OCI-LY7 (cell line): Measurements from ENCODE around the gene RBM23.
"Not testable (repeated sequence)": the region's sequence is repeated elsewhere in the genome, so short reads cannot be mapped to it uniquely, and the experiment has no call there.

ENCODE experiments used
- CTCF ChIP-seq: fragments of 200-600 bp; sonication (generic); conservative IDR thresholded peaks from 2 replicates; pipeline ENCODE4 v1.5.1; 2014; ENCODE audit warnings: mild to moderate bottlenecking, antibody characterized with exemption, low read length, moderate library complexity, mixed read lengths
- EZH2phosphoT487 ChIP-seq: fragments of 200-600 bp; sonication (generic); IDR thresholded peaks from 2 replicates; pipeline ENCODE4 v1.6.1; 2018; ENCODE audit warnings: low read depth, borderline replicate concordance, mild to moderate bottlenecking, mixed run types, antibody characterized with exemption, low read length, moderate library complexity, mixed read lengths

- not testable (repeated sequence) for TF ChIP-seq CTCF, EZH2phosphoT487
These were observed 66.8 kb downstream of the RBM23 start for GRCh38 chr14:22852178-22852577.
